ENCODE data around the gene DLL4.

DLL4 gene

DNA sequence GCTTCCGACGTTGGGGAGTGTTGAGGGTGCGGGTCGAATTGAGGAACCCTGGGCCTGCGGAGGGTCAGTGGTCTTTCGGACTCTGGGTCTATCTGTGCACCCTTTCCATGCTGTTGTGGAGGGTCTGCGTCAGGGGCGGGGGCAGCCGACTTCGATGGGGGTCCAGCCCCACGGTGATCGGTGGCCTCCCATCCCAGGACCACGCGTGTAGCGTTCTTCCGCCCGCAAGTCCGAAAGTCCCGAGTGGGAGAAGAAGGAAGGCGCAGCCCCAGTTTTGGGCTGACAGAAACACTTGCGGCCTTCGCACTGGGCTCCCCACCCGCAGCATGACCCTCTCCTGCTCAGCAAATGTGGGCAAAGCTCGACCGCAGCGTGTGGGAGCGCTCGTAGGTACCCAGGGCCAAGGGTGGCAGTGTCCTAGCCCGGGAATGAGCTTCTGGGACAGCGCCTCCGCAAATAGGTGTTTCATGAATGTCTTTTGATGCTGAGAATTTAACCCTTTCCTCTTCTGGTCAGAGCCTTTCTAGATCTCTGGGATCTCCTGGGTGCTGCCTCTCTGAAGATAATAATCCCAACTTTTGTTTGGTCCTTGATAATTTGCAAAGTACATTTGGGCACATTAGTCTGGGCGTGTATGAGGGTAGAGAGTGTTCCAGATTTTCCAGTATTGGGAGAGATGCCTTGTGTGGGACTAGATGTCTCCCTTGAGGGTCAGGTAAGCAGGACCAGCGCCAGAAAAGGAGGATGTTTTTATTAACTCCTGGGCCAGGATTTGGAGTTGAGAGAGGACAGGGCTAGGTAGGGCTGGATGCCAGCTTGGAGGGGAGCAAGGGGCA lies 2.3 kb upstream of the DLL4 start:
- Histone ChIP-seq H3K4me1 (ENCODE audit: control extremely low read depth in 1 of 4, control insufficient read depth in 4 of 4, insufficient read depth in 4 of 4, low read length in 3 of 4) (peaks cover 6 to 64% (median 62%) of the 10 kb centered on the region in 4 experiments), H3K9me3 (ENCODE audit: control extremely low read depth in 1 of 5, control insufficient read depth in 4 of 5, insufficient read depth in 2 of 5, low read depth in 1 of 5, low read length in 4 of 5) (no peaks in the 10 kb centered on the region), H3K36me3 (ENCODE audit: control insufficient read depth in 4 of 4, insufficient read depth in 4 of 4, low read length in 3 of 4) (no peaks in the 10 kb centered on the region), H3K27me3 (replicated peaks in 2 of 5; ENCODE audit: control insufficient read depth in 4 of 5, insufficient read depth in 5 of 5, low read length in 4 of 5) (peaks cover 3 to 85% (median 38%) of the 10 kb centered on the region in 5 experiments), H3K4me3 (ENCODE audit: control insufficient read depth in 1 of 7, extremely low read depth in 1 of 7, insufficient read depth in 4 of 7, low read depth in 2 of 7, low read length in 6 of 7) (peak overlapping the region in 2 of 7 experiments; percentile 58 to 59), H3K27ac (ENCODE audit: insufficient read depth in 1 of 2, low read depth in 1 of 2, low read length in 2 of 2, poor library complexity in 1 of 2, severe bottlenecking in 2 of 2) (no peak overlapping the region)
- peak in 1 of 3 donors; percentile 26 for DNase-seq
- ChIA-PET CTCF (interaction anchor here (0.5 to 8.1 kb wide), 8 partner anchors 11 to 571 kb away, joined by 3 to 71 read pairs (median 4); no protein-coding TSS in a partner anchor), POLR2A (no interaction called here)
- 12% methylated on average over 25 of the region's 33 CpGs for WGBS (ENCODE audit: insufficient coverage)

DNA sequence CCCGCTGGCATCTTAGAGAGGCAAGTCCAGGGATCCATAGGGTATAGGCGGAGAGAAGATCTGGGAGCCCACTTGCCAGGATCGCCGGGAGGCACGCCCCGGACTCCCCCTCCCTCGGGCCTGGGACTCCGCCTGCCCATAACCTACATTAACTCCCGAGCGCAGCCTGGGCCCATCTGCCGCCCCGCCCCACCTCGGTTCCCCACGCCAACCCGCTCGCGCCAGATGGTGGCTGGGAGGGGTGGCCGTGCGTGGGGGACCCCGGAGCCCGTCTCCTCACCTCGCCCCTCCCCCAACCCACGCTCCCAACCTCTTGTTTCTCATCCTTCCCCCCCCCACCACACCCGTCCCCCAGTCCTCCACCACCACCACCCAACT lies 1.7 kb upstream of the DLL4 start:
- Histone ChIP-seq H3K27me3 (replicated peaks in 2 of 5; ENCODE audit: control insufficient read depth in 4 of 5, insufficient read depth in 5 of 5, low read length in 4 of 5) (peaks cover 3 to 90% (median 38%) of the 10 kb centered on the region in 5 experiments), H3K36me3 (ENCODE audit: control insufficient read depth in 4 of 4, insufficient read depth in 4 of 4, low read length in 3 of 4) (no peaks in the 10 kb centered on the region), H3K27ac (ENCODE audit: insufficient read depth in 1 of 2, low read depth in 1 of 2, low read length in 2 of 2, poor library complexity in 1 of 2, severe bottlenecking in 2 of 2) (no peak overlapping the region), H3K4me3 (ENCODE audit: control insufficient read depth in 1 of 7, extremely low read depth in 1 of 7, insufficient read depth in 4 of 7, low read depth in 2 of 7, low read length in 6 of 7) (no peak overlapping the region), H3K4me1 (ENCODE audit: control extremely low read depth in 1 of 4, control insufficient read depth in 4 of 4, insufficient read depth in 4 of 4, low read length in 3 of 4) (peaks cover 6 to 70% (median 68%) of the 10 kb centered on the region in 4 experiments), H3K9me3 (ENCODE audit: control extremely low read depth in 1 of 5, control insufficient read depth in 4 of 5, insufficient read depth in 2 of 5, low read depth in 1 of 5, low read length in 4 of 5) (no peaks in the 10 kb centered on the region)
- ChIA-PET POLR2A (interaction anchor here (0.6 kb wide), 1 partner anchor 21 kb away, joined by 4 read pairs; no protein-coding TSS in a partner anchor), CTCF (interaction anchor here (0.5 to 8.1 kb wide), 9 partner anchors 12 to 94 kb away, joined by 3 to 71 read pairs (median 5); no protein-coding TSS in a partner anchor)
- 51% methylated on average over 2 of the region's 24 CpGs for WGBS (ENCODE audit: insufficient coverage)
- DNase-seq = no peak

DNA sequence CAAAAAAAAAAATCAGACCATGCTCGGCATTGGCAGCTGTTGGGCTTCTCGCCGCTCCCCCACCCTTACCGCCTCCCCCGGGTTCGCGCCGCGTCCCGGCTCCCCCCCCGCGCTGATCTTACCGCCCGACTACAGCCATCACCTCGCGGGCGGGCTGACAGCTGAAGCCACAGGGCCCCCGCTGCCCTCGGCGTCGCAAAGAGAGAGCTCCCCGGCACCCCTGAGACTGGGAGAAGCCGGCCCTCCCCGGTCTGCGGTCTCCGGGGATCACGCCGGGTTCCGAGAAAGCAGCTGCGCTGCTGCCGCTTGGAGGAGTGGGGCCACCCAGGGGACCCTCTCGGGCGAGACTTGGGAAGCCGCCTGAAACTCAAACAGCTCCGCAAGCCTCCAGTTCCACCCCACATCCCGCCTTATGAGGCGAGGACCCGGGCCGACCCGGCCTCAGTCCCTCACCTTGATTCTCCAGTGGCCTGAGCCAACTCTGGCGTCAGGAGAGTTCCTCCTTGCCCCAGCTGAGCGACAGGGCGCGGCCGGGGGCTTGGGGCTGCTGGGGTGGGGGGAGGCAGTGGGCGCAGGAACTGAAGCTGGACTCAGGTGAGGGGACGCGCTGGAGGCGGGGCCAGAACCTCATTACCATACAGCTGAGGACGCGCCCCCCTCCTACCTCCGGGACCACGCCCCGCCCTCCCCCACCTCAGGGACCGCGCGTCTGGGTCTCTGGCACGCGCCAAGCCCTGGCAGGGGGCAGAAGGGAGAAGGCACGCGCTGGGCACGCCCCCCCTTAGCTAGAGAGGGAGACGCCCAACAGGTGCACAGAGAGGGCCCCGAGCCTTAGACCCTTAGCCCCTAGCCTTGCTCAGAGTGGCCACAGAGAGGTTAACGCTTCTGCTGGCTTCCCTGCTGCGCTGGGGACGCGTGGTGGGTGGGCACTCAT lies 1.0 kb upstream of the DLL4 start:
- Histone ChIP-seq H3K27me3 (replicated peaks in 2 of 5; ENCODE audit: control insufficient read depth in 4 of 5, insufficient read depth in 5 of 5, low read length in 4 of 5) (peaks cover 3 to 91% (median 38%) of the 10 kb centered on the region in 5 experiments), H3K4me3 (ENCODE audit: control insufficient read depth in 1 of 7, extremely low read depth in 1 of 7, insufficient read depth in 4 of 7, low read depth in 2 of 7, low read length in 6 of 7) (peak overlapping the region in 6 of 7 experiments; percentile 36 to 70 (median 56)), H3K27ac (ENCODE audit: insufficient read depth in 1 of 2, low read depth in 1 of 2, low read length in 2 of 2, poor library complexity in 1 of 2, severe bottlenecking in 2 of 2) (no peak overlapping the region), H3K9me3 (ENCODE audit: control extremely low read depth in 1 of 5, control insufficient read depth in 4 of 5, insufficient read depth in 2 of 5, low read depth in 1 of 5, low read length in 4 of 5) (no peaks in the 10 kb centered on the region), H3K4me1 (ENCODE audit: control extremely low read depth in 1 of 4, control insufficient read depth in 4 of 4, insufficient read depth in 4 of 4, low read length in 3 of 4) (peaks cover 6 to 74% (median 73%) of the 10 kb centered on the region in 4 experiments), H3K36me3 (ENCODE audit: control insufficient read depth in 4 of 4, insufficient read depth in 4 of 4, low read length in 3 of 4) (no peaks in the 10 kb centered on the region)
- POLR2A ChIA-PET = interaction anchor here (0.6 kb wide), 2 partner anchors 22 to 23 kb away, joined by 4 read pairs; no protein-coding TSS in a partner anchor
- CTCF ChIA-PET = interaction anchor here (0.5 to 8.1 kb wide), 9 partner anchors 11 to 94 kb away, joined by 3 to 71 read pairs (median 5); no protein-coding TSS in a partner anchor
- peak in 2 of 3 donors; percentile 30 to 46 for DNase-seq
- under 1% methylated on average over 33 of the region's 68 CpGs for WGBS (ENCODE audit: insufficient coverage)

DNA sequence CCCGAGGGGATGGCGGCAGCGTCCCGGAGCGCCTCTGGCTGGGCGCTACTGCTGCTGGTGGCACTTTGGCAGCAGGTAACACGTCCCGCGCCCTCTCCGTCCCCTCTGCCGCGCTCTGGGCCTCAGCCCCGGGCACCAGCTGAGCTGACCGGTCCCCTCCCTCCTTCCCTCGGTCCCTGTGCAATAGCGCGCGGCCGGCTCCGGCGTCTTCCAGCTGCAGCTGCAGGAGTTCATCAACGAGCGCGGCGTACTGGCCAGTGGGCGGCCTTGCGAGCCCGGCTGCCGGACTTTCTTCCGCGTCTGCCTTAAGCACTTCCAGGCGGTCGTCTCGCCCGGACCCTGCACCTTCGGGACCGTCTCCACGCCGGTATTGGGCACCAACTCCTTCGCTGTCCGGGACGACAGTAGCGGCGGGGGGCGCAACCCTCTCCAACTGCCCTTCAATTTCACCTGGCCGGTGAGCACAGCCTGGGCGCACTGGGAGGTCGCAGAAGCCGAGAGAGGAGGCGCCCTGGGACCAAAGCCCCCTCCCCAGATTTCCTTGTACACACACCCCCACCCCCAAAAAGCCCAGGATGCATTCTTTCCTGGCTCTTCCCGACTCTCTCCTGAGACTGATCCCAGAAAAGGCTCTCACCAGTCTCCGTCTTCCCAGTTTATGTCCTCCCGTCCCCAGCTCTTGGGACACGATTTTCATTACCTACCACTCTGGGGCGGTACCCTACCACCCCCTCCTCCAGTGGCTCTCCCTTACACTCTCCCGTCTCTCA lies 705 bp downstream of the DLL4 start:
- no peaks in the 10 kb centered on the region for H3K9me3 ChIP-seq (ENCODE audit: control extremely low read depth in 1 of 5, control insufficient read depth in 4 of 5, insufficient read depth in 2 of 5, low read depth in 1 of 5, low read length in 4 of 5)
- ChIA-PET CTCF (interaction anchor here (0.7 to 8.1 kb wide), 15 partner anchors 7 to 95 kb away, joined by 3 to 71 read pairs (median 4); partner anchors contain the start of genes CHAC1 and VPS18), POLR2A (no interaction called here)
- no peak overlapping the region for H3K27ac ChIP-seq (ENCODE audit: insufficient read depth in 1 of 2, low read depth in 1 of 2, low read length in 2 of 2, poor library complexity in 1 of 2, severe bottlenecking in 2 of 2)
- peak in 1 of 3 donors; percentile 30 for DNase-seq
- peaks cover 3 to 77% (median 35%) of the 10 kb centered on the region in 5 experiments for H3K27me3 ChIP-seq (replicated peaks in 2 of 5; ENCODE audit: control insufficient read depth in 4 of 5, insufficient read depth in 5 of 5, low read length in 4 of 5)
- WGBS (ENCODE audit: insufficient coverage) = under 1% methylated on average over 39 of the region's 56 CpGs
- H3K36me3 ChIP-seq (ENCODE audit: control insufficient read depth in 4 of 4, insufficient read depth in 4 of 4, low read length in 3 of 4) = no peaks in the 10 kb centered on the region
- peaks cover 8 to 78% (median 75%) of the 10 kb centered on the region in 4 experiments for H3K4me1 ChIP-seq (ENCODE audit: control extremely low read depth in 1 of 4, control insufficient read depth in 4 of 4, insufficient read depth in 4 of 4, low read length in 3 of 4)
- peak overlapping the region in 6 of 7 experiments; percentile 36 to 70 (median 52) for H3K4me3 ChIP-seq (ENCODE audit: control insufficient read depth in 1 of 7, extremely low read depth in 1 of 7, insufficient read depth in 4 of 7, low read depth in 2 of 7, low read length in 6 of 7)

DNA sequence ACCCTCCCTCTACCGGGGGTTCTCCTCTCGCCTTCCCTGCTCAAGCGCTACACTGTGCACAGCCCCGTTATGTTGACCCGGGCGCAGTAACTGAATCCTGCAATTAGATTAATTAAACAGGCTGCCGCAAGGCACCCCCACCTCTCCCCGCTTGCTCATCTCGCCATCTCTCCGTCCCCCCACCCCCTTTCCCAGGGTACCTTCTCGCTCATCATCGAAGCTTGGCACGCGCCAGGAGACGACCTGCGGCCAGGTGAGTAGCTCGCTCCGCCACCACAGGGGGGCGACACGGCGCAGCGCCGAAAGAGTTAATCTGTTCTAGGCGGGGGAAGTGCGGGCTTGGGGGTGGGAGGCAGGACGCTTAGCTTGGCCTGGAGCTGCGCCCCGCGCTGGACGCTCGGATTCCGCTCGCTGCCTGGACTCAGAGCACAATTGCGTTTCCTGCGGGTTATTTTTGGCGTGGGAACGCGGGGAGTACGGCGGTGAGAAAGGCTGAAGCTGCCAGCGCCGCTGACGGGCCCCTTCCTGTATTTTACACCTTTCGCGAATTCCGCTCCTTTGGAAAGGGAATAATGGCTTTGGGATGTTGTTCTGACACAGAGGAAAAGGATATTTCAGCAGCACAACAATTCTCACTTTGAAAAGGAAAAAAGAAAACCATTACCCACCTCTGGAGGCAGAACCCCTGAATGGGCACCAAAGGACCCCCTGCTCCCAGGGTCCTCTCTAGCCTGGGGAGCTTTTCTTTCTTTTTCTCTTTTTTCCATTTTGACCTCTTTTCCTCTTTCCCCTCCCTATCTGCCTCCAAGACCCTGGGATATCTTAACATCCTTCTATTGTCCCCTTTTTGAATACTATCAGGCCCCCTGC lies 1.5 kb downstream of the DLL4 start:
- POLR2A ChIA-PET = interaction anchor here (0.5 to 0.6 kb wide), 2 partner anchors 23 to 80 kb away, joined by 3 to 4 read pairs; no protein-coding TSS in a partner anchor
- H3K4me1 ChIP-seq (ENCODE audit: control extremely low read depth in 1 of 4, control insufficient read depth in 4 of 4, insufficient read depth in 4 of 4, low read length in 3 of 4) = peaks cover 7 to 74% (median 69%) of the 10 kb centered on the region in 4 experiments
- under 1% methylated on average over 39 of the region's 46 CpGs for WGBS (ENCODE audit: insufficient coverage)
- H3K9me3 ChIP-seq (ENCODE audit: control extremely low read depth in 1 of 5, control insufficient read depth in 4 of 5, insufficient read depth in 2 of 5, low read depth in 1 of 5, low read length in 4 of 5) = no peaks in the 10 kb centered on the region
- CTCF ChIA-PET = interaction anchor here (0.8 to 8.1 kb wide), 19 partner anchors 8 to 255 kb away, joined by 3 to 71 read pairs (median 4); partner anchors contain the start of genes CHAC1 and VPS18
- H3K4me3 ChIP-seq (ENCODE audit: control insufficient read depth in 1 of 7, extremely low read depth in 1 of 7, insufficient read depth in 4 of 7, low read depth in 2 of 7, low read length in 6 of 7) = peak overlapping the region in 6 of 7 experiments; percentile 3 to 70 (median 36)
- peak in 2 of 3 donors; percentile 58 to 62 for DNase-seq
- H3K27ac ChIP-seq (ENCODE audit: insufficient read depth in 1 of 2, low read depth in 1 of 2, low read length in 2 of 2, poor library complexity in 1 of 2, severe bottlenecking in 2 of 2) = no peak overlapping the region
- no peaks in the 10 kb centered on the region for H3K36me3 ChIP-seq (ENCODE audit: control insufficient read depth in 4 of 4, insufficient read depth in 4 of 4, low read length in 3 of 4)
- H3K27me3 ChIP-seq (replicated peaks in 2 of 5; ENCODE audit: control insufficient read depth in 4 of 5, insufficient read depth in 5 of 5, low read length in 4 of 5) = peaks cover 3 to 69% (median 32%) of the 10 kb centered on the region in 5 experiments

All from common myeloid progenitor, CD34-positive (primary cell).